CD4-positive, alpha-beta T cell treated with Interferon gamma for 1 hour (primary cell): Measurements from ENCODE around the gene CTSD.

Source experiments
- DNase-seq: peaks from one replicate; pipeline ENCODE4 v3.0.0-alpha.2; 2020

CTSD gene

DNA sequence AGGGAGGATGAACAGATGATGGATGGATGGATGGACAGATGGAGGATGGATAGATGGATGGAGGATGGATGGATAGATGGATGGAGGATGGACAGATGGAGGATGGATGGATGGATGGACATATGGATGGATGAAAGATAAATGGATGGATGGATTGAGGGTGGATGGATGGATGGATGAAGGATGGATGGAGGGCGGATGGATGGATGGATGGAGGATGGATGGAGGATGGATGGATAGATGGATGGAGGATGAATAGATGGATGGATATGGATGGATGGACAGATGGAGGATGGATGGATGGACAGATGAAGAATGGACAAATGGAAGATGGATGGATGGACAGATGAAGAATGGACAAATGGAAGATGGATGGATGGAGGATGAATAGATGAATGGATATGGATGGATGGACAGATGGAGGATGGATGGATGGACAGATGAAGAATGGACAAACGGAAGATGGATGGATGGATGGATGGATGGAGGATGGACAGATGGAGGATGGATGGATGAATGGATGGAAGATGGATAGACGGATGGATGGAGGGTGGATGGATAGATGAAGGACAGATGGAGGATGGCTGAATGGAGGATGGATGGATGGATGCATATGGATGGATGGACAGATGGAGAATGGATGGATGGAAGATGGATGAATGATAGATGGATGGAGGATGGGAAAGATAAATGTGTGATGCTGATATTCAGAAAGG lies 20.7 kb downstream of the CTSD start:
- no peak for DNase-seq

DNA sequence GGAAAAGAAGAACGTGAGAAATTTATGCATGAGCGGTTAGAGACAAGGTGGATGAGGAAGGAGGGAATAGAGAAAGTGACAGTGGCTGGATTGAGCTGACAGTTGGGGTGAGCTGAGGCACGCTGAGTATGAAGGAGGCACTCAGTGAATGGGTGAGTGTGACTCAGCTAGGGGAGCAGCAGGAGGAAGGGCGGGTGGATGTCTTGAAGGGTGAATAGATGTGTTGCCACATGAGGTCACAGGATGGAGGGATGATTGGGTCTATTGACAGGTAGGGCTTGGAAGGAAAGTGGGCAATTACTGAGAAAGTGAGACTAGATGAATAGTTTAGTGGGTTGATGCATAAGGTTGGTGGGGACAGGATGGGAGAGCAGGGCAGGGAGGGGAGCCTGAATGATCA lies 21.4 kb downstream of the CTSD start:
- DNase-seq: no peak

DNA sequence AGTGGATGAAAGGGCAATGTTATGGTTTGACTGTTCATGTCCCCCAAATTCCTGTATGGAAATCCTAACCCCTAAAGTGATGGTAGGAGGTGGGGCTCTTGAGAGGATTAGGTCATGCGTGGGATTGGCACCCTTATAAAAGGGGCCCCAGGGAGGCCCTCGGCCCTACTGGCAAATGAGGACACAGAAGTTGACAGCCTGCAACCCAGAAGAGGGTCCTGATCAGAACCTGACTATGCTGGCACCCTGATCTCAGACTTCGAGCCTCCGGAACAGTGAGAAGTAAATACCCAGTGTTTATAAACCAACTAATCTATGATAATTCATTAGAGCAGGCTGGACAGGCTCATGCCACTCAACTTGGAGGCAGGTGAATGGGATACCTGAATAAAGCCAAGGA lies 22.0 kb downstream of the CTSD start:
- DNase-seq: no peak

DNA sequence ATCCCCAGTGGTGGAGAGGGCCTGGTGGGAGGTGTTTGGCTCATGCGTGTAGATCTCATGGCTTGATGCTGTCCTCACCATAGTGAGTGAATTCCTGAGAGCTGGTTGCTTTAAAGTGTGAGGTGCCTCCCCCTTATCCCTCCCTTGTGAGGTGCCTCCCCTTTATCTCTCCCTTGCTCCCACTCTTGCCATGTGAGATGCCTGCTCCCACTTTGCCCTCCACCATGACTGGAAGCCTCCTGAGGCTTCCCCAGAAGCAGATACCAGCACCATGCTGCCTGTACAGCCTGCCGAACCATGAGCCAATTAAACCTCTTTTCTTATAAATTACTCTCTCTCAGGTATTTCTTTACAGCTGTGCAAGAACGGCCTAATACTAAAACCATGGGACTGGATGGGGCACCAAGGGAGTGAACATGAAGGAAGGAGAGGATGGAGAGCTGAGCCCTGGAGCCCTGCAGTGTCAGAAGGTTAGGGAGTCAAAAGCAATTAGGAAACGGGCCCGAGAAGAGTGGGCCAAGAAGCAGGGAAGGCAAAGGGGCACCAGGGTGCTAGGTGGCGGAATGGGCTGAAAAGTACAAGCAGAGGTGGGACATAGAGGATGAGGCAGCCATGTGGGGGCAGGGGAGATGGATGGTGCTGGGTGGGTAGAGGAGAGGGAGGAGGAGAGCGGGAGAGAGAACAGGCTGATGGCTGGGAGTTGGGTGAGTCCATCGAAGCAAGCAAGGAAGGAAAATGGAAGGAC lies 22.8 kb downstream of the CTSD start:
- DNase-seq: no peak

DNA sequence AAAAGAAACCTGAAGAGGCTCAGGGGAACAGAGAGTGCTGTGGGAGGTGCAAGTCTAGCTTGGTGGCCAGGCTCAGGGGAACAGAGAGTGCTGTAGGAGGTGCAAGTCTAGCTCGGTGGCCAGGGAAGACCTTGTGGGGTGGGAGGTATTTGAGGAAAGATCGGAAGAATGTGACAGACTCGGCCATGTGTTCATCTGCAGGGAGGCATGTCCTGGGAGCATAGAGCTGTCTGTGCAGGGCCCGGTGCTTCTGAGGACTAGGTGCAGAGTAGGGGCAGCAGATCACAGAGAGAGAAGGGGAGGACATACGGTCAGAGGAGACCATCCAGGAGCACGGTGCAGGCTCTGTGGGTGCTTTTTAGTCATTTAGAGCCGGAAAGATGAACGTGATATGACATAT lies 24.2 kb downstream of the CTSD start:
- DNase-seq: no peak

DNA sequence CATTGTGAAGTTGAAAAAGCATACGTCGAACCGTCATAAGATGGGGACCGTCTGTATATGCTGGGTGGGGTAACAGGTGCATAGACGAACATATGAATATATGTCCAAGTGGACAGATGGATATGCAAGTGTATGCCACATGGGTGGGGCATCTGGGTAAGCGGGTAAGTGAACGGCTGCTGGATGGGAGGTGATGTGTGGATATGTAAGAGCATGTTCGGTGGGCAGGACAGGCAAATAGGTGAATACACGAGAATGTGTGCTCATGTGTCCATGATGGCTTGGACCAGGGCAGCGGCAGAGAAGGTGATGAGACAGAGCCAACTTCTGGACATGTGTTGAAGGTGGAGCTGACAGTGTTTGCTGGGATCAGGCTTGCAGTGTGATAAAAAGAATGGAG lies 25.3 kb downstream of the CTSD start:
- no peak for DNase-seq

DNA sequence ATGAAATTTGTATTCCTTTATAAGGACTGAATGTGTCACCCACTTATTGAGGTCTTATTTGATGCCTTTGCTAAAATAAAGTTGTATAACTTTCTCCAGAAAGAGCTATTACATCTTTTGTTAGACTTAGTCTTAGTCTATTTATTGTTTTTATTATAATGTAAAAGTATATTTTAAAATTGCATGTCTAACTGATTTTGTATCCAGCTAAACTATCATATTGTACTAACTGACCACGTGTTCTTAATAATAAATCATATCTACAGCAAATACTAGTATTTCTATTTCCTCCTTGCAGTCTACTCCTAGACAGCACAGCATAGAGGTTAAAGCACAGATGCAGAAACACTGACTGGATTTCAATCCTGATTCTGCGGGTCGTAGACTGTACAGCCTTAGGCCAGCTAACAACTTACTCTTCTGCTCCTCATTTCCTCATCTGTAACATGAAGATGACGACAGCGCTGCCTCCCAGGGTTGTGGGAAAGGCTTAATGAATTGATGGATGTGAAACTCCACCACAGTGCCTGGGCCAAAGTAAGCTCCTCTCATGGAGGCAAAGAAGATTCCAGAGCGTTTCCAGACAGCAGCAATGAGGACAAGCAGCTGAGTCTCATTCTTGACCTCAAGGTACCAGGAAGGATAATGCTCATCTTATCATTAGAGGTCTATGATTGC lies 26.5 kb downstream of the CTSD start:
- DNase-seq: no peak

DNA sequence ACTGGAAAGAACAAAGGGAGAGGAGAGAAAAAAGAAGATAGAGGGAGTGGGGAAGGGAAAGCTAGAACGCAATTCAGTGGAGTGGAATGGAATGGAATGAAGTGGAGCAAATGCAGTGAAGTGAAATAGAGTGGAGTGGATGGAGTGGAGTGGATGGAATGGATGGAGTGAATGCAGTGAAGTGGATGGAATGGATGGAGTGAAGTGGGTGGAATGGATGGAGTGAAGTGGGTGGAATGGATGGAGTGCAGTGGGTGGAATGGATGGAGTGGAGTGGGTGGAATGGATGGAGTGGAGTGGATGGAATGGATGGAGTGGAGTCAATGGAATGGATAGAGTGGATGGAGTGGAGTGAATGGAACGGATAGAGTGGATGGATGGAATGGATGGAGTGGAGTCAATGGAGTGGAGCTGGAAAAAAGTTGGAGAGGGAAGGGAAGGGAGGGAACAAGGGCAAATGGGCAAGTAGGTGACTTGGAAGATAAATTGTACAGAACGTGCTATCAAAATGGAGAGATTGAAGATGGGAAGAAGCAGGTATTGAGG lies 27.2 kb downstream of the CTSD start:
- no peak for DNase-seq

DNA sequence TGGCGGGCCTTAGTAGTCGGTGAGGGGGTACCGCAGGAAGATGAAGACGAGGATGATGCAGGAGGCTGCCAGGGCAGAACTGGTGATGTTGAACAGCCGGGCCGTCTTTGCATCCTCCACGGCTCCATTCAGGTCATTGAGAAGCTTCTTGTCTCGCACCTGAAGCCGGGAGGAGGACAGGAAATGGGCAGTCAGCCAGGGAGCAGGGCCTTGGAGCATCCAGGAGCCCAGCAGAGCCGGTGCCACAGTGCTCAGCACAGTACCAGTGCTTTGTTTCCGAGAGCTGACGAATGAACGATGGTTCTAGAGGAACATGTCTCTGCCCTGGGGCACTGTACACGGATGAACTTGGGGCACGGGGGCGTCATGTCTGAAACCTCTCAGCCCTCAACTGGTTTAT lies 28.5 kb downstream of the CTSD start:
- no peak for DNase-seq

DNA sequence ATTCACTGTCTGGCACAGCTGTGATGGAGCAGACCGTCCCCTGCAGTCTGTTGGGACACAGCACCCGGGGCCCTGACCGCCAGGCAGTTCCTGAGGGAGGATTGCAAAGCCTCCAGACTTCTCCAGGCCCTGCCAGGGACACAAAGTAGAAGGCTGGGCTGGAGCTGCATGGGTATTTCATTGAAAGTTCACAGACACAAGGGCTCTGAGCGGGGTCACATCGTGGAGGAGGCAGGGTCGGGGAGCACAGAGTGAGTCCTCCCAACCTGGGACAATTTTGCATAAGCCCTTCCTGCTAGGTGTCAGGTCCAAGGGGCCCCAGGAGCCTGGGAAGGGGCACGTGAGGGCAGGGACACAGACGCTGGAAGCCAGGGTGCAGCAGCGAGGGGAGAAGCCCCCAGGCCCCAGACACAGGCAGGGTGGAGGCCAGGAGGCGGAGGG lies 29.1 kb downstream of the CTSD start:
- no peak for DNase-seq

DNA sequence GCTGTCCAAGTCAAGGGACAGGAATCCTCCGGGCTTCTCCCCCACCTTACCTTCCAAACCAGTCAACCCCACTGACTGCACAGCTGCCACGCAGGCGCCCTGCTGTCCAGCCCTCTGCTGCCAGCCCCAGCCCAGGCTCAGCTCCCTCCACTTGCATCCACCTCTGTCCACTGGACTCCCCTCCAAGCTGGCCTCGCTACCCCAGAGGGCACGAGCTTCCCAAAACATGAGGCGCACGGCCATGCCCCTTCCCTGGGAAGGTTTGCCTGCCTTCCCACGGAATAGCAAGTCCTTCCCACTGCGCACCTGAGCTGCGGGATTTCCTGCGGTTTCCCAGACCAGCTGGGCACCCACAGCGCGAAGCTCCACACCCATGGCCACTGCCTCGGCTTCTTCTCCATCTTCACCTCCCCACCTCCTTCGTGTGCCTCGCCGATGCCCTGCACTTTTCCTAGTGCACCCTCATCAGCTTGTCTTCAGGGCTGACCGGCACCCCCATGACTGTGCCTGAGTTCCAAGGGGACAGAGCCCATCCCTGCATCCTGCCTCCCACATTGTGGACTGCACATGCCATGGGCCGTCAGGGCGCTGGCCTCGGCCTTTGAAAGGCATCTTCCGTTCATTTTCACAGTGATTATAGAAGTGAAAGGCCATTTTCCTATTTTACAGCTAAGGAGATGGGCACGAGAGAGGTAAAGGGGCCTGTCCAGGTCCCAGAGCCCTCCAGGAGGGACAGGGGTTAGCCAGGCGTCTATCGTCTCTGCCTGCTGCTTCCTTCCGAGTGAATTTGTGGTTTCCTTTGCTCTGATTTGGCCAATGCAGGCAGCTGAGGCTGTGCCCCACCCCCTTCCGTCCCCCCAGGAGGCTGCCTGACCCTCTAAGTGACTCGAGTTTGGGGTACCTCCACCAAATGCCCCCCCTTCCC lies 29.7 kb downstream of the CTSD start:
- DNase-seq: no peak

DNA sequence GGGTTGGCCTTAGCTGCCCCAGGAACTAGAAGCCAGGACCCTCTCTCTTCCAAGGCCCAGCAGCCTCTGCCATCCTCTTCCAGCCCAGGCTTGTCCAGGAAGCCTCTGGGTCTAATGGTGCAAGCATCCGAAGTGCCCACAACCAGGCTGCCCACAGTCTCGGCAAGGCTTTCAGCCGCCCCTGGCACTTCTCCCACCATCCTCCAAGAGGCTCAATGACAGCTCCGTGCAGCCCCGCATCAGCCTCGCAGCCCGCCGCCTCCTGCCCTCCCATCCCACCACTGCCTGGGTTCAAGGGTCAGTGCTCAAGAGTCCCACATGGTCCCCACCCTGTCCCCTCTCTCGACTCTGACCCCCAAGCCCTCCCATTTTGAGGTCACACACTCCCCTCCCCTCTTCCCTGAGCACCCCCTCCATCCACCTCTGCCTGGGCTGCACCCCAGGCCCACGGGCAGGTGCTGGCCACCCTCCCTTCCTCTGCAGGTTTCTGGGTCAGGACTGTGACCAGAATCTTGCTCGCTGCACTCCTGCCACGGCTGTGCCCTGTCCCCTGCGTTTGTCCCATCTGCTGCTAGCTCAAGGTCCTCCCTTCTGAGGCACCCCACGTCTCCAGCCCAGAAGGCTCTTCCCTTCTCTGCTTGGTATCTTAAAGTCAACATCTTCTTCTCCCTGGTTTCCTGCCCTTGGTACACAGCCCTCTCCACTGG lies 30.6 kb downstream of the CTSD start:
- DNase-seq: no peak

DNA sequence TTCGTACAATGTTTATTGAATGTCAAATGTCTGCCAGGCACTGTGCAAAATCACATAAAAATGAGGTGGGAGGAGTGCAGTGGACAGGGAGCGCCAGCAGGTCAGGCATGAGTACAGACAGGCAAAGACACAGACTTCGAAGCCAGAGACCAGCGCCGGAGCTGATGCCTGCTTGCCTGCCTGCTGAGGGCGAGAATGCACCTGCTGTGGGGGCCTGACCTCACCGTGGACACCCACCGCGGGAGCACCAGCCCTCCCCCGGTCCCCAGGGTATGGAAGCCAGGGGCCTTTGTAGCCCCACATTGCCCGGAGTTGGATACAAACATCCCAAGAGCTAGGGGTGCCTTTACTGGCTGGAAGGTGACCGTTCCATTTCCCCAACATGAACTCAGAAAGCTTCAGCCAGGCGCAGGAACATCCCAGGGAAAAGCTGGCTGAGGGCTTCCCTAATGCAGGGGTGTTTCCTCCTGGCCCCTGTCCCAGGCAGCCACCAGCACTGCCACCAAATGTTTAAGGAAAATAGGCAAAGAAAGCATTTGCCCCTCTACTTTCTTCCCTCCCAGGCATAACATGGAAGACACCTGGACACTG lies 31.2 kb downstream of the CTSD start:
- no peak for DNase-seq

DNA sequence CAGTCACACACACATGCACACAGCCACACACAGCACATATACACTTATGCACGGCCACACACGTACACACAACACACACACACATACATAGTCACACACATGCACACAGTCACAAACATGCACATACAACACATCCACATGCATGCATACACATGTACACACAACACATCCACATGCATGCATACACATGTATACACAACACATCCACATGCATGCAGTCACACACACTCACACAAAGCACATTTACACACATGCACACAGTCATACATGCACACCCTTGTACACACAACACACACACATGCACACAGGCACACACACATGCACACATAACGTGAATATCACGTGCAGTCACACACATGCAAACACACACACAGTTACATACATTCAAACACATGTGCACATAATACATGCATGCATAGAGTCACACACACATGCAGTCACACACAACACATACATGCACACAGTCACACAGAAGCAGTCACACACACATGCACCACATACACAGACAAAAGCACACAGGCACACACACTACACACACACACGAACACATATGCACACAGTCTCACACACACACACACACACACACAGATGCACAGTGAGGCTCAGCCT lies 32.2 kb downstream of the CTSD start:
- DNase-seq: no peak

DNA sequence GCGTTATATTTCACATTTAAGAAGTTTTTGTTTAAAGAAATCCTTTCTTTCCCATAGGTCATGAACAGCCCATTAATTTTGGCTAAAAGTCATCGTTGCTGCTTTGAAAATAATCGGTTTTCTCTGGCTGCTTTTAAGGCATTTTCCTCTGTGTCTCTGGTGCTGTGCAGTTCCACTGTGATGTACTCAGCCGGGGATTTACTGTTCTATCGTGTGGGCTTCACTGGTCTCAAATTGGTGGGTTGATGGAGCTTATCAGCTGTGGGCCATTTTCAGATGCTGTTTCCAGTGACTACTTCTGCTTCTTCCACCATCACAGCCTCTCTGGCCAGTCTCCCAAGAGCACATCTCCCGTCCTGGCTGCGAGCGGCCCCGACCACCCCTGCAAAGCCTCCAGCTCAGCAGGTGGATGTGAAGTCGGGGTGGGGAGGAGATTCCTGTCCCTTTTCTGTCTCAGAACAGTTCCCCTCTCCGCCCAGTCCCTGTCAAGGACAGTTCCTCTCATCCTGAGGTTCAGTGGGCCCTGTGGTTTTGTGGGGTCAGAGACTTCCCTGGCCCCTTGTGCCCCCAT lies 33.6 kb downstream of the CTSD start:
- DNase-seq: no peak

DNA sequence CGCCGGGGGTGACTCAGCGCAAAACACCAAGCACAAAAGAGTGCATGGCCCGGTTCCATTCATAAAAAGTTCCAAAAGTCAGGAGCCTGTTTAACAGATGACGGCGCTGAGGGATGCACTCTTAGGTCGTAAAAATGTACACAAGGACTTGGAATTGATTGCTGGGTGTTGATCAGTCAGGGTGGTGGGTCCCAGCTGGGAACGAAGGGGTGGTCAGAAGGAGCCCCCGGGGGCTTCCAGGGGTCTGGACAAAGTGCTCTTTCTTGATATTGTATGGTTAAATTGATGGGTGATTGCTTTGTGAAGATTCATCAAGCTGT lies 34.1 kb downstream of the CTSD start:
- no peak for DNase-seq

DNA sequence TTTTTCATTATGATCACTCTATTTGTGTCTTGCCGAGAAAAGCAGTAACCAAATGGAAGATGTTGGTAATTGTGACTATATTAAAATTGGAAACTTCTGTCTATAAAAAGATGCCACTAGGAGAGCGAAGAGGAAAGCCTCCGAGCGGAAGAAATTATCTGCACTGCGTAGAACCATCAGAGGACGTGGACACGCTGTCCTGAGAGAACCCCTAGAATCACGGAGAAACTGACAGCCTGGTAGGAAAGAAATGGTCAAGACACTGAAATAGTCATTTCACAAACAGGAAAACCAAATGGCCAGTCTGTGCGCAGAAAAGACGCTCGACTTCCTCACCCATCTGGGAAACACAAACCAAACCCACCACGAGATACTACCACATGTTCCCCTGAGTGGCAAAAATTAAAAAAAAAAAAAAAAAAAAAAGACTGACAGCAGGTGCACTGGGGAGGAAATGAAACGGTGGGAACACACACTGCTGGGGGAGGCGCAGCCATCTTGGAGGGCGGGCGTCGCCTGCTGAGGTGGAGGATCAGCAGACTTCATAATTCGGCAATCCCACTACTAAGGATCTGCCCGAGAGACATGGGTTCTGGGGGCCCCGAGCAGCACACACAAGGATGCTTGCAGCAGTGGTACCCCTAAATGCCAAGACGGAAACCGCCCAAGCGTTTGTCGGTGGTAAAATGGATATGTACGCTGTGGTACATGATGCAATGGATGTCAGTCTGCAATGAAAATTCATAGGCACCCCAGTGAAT lies 34.6 kb downstream of the CTSD start:
- DNase-seq: no peak

DNA sequence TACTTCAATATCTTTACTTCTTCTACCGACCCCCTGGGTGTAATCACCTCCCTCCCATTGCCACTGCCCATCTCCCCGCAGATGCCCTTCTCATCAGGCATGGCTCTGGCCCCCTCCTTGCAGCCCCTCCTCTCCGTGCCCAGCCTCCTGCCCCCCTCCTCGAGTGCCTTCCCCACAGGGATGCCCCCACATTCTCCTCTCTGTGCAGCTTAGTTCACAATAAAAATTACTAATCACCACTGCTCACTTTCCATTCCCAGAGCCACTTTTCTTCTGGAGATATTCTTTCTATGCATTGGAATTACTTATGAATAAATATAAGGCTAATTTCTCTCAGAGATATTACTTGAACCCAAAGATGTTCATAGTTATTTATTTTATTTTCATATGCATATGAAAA lies 35.4 kb downstream of the CTSD start:
- DNase-seq: no peak

DNA sequence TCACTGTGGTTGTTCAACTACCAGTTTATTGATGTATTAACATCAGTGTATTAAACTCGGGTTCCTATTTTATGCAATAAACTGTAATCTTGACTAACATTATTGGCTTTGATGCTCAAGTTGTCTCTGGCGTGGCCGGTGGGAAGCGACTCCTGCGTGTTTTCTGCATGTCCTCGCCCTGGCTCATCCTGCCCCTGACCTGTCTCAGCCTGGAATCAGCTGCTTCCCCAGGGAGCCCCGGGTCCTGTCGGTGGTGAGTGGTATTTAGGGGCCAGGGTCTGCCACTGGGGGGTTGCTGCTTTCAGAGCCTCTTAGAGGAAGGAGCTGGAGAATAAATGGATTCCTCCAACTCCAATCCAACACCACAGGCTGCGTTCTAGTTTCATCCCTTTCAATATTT lies 35.9 kb downstream of the CTSD start:
- DNase-seq: no peak

DNA sequence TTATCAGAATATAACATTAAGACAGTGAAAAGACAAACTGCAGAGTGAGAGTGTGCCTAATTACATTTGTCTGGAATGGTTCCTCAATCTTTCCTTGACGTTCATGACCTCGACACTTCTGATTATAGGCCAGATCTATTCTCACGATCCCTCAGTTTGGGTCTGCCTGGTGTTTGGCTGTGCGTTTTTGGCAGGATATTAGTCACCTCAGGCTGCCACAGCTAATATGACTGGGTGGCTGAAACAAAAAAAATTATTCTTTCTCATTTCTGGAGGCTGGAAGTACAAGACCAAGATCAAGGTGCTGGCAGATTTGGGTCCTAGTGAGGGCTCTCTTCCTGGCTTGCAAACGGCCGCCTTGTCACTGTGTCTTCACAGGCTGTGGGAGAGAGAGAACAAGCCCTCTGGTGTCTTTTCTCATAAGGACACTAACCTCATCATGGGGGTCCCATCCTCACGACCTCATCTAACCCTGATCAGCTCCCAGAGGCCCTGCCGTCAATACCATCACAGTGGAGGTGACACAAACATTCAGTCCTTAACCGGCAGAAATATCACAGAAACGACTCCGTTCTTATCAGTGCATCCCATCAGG lies 36.5 kb downstream of the CTSD start:
- DNase-seq: no peak
